Erythroblast (primary cell): ENCODE results near the gene CBL.

Experiments used
- GATA1 ChIP-seq: IDR thresholded peaks from 2 replicates; pipeline ENCODE4 v1.6.1; 2011; ENCODE audit warnings: low read depth, mild to moderate bottlenecking, control low read depth, low read length, moderate library complexity
- POLR2A ChIP-seq: IDR thresholded peaks from 2 replicates; pipeline ENCODE4 v1.6.1; 2011; ENCODE audit warnings: mild to moderate bottlenecking, low read length

- TF ChIP-seq POLR2A (no peak), GATA1 (no peak)
Measured at GRCh38 chr11:119187123-119187892, 18.8 kb upstream of the CBL start.
